Measurements from ENCODE around the gene PLCD4.

DNA sequence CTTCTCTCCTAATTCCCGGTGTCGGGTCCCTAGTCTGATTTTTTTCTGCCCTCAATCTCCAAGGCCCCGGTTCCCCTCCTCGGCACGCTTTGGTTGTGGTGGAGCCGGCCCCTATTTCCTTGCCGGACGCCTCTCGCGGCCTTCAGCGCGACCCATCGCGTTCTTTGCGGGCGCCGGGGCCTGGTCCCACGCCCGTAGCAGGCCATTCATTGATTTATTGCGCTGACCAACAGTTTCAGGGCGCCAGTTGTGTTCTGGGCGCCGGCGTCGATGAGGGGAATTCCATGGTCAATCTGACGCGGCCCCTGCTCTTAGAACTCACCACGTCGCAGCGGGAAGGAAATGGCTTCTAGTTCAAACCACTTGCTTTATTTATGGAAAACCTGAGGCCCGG lies 38.7 kb upstream of the PLCD4 start:
- TF ChIP-seq POLR2AphosphoS5 (IDR thresholded peaks at IDR 0.05) (no peak), POLR2A (IDR thresholded peaks at IDR 0.05) (no peak)
- TF ChIP-seq, protein P1, sequence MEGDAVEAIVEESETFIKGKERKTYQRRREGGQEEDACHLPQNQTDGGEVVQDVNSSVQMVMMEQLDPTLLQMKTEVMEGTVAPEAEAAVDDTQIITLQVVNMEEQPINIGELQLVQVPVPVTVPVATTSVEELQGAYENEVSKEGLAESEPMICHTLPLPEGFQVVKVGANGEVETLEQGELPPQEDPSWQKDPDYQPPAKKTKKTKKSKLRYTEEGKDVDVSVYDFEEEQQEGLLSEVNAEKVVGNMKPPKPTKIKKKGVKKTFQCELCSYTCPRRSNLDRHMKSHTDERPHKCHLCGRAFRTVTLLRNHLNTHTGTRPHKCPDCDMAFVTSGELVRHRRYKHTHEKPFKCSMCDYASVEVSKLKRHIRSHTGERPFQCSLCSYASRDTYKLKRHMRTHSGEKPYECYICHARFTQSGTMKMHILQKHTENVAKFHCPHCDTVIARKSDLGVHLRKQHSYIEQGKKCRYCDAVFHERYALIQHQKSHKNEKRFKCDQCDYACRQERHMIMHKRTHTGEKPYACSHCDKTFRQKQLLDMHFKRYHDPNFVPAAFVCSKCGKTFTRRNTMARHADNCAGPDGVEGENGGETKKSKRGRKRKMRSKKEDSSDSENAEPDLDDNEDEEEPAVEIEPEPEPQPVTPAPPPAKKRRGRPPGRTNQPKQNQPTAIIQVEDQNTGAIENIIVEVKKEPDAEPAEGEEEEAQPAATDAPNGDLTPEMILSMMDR (IDR thresholded peaks at IDR 0.05), result no peak
